Skeletal muscle satellite cell (primary cell): Measurements from ENCODE around the gene MEIS2.

Experiments used
- H3K27me3 ChIP-seq: 2 replicates; pipeline ENCODE4 v1.7.0; 2013; ENCODE audit warnings: low read length; ENCODE audit not compliant: control insufficient read depth, insufficient read depth
- H3K36me3 ChIP-seq: 2 replicates; pipeline ENCODE4 v1.7.0; 2013; ENCODE audit warnings: mild to moderate bottlenecking, control low read depth, low read length; ENCODE audit not compliant: insufficient read depth
- H3K4me1 ChIP-seq: 2 replicates; pipeline ENCODE4 v1.7.0; 2013; ENCODE audit warnings: low read length; ENCODE audit not compliant: control insufficient read depth, insufficient read depth
- H3K4me2 ChIP-seq: 2 replicates; pipeline ENCODE4 v1.7.0; 2013; ENCODE audit warnings: mild to moderate bottlenecking, low read length
- H3K4me3 ChIP-seq: 2 replicates; pipeline ENCODE4 v1.7.0; 2013; ENCODE audit warnings: low read length
- H3K9ac ChIP-seq: 2 replicates; pipeline ENCODE4 v1.7.0; 2013; ENCODE audit warnings: mild to moderate bottlenecking, low read depth, low read length, moderate library complexity
- H3K9me3 ChIP-seq: replicated peaks from 2 replicates; pipeline ENCODE4 v1.7.0; 2013; ENCODE audit warnings: mild to moderate bottlenecking, control low read depth, low read length

Gene MEIS2

DNA sequence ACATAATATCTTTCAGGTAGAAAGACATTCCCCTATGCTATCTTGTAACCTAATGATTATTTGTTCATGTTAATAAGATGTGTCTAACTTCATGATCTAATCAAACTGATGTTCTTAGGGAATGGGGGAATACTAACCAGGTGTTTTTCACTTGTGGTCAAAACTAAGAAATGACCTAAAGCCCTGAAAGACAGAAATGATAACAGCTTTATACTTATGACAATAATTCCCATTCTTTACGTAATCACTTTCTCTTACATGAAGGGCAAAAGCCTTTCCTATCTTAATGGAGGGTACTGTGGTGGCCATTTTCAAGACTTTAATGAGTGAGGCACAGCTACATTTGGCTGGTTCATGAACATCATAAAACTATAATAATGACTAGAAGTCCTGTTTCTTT, 33.9 kb upstream of the MEIS2 start:
- Histone ChIP-seq H3K4me2 (no peak overlapping the region), H3K4me1 (no peaks in the 10 kb centered on the region), H3K9me3 (no peaks in the 10 kb centered on the region), H3K27me3 (peaks cover 26% of the 10 kb centered on the region), H3K4me3 (no peak overlapping the region), H3K36me3 (no peaks in the 10 kb centered on the region), H3K9ac (no peak overlapping the region)

DNA sequence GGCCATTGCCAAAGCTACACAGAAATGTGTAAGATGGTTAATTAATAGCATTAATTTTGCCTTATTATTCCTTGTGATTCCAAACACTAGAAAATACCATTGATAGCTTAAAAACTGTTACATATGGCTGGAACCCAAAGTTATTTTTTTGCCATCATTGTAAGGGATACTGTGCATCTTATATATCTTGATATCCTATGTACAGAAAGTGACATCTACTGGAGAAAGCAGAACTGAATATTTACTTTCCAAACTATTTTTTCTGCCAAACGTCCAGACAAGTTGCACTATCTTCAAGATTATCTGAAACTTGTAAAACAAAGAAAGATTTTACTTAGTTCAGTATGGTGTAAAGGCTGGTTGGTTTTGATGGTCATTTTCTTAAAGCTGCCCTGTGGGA, 33.3 kb upstream of the MEIS2 start:
- H3K27me3 ChIP-seq: peaks cover 29% of the 10 kb centered on the region
- H3K4me1 ChIP-seq: no peaks in the 10 kb centered on the region
- H3K9ac ChIP-seq: no peak overlapping the region
- no peaks in the 10 kb centered on the region for H3K36me3 ChIP-seq
- no peak overlapping the region for H3K4me2 ChIP-seq
- no peak overlapping the region for H3K4me3 ChIP-seq
- no peaks in the 10 kb centered on the region for H3K9me3 ChIP-seq

DNA sequence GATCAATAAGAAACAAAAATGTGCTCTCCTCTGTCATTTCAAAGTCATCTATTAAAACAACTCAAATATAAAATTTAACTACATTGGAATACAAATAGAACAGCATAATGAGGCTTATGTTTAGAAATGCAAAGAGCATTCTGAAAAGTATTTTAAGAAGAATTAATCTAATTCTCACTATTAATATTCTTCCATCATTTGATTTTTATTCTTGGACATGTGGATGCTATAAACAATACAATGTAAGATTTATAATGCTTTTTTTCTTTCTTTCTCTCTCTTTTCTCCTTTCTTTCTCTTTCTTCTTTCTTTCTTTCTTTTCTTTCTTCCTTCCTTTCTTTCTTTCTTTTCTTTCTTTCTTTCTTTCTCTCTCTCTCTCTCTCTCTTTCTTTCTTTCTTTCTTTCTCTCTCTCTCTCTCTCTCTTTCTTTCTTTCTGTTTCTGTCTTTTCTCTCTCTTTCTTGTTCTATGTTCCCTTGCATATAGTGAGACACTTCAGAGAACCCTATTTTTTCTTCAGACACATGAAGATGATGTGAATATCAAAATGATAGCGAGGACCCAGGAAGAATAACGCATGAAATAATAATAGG, 32.6 kb upstream of the MEIS2 start:
- Histone ChIP-seq H3K9ac (no peak overlapping the region), H3K4me3 (no peak overlapping the region), H3K4me2 (no peak overlapping the region), H3K9me3 (no peaks in the 10 kb centered on the region), H3K27me3 (peaks cover 34% of the 10 kb centered on the region), H3K36me3 (no peaks in the 10 kb centered on the region), H3K4me1 (no peaks in the 10 kb centered on the region)

- no peaks in the 10 kb centered on the region for H3K36me3 ChIP-seq
- H3K4me2 ChIP-seq: no peak overlapping the region
- H3K9ac ChIP-seq: no peak overlapping the region
- H3K27me3 ChIP-seq: peaks cover 39% of the 10 kb centered on the region
- H3K4me1 ChIP-seq: no peaks in the 10 kb centered on the region
- H3K9me3 ChIP-seq: no peaks in the 10 kb centered on the region
- no peak overlapping the region for H3K4me3 ChIP-seq
Observed at GRCh38 chr15:37131621-37132020, 31.3 kb upstream of the MEIS2 start.

- Histone ChIP-seq H3K4me3 (no peak overlapping the region), H3K36me3 (no peaks in the 10 kb centered on the region), H3K9me3 (no peaks in the 10 kb centered on the region), H3K4me2 (no peak overlapping the region), H3K27me3 (peaks cover 40% of the 10 kb centered on the region), H3K9ac (no peak overlapping the region), H3K4me1 (no peaks in the 10 kb centered on the region)
Observed at GRCh38 chr15:37130356-37130755, 30.0 kb upstream of the MEIS2 start.

- H3K9me3 ChIP-seq: no peaks in the 10 kb centered on the region
- H3K4me1 ChIP-seq: no peaks in the 10 kb centered on the region
- peaks cover 50% of the 10 kb centered on the region for H3K27me3 ChIP-seq
- no peak overlapping the region for H3K4me3 ChIP-seq
- H3K4me2 ChIP-seq: no peak overlapping the region
- no peaks in the 10 kb centered on the region for H3K36me3 ChIP-seq
- H3K9ac ChIP-seq: no peak overlapping the region
Observed at GRCh38 chr15:37125143-37125542, 24.8 kb upstream of the MEIS2 start.

GRCh38 chr15:37124331-37124730, 24.0 kb upstream of the MEIS2 start:
- Histone ChIP-seq H3K4me2 (no peak overlapping the region), H3K4me1 (no peaks in the 10 kb centered on the region), H3K9me3 (no peaks in the 10 kb centered on the region), H3K27me3 (peaks cover 49% of the 10 kb centered on the region), H3K9ac (no peak overlapping the region), H3K4me3 (no peak overlapping the region), H3K36me3 (no peaks in the 10 kb centered on the region)

DNA sequence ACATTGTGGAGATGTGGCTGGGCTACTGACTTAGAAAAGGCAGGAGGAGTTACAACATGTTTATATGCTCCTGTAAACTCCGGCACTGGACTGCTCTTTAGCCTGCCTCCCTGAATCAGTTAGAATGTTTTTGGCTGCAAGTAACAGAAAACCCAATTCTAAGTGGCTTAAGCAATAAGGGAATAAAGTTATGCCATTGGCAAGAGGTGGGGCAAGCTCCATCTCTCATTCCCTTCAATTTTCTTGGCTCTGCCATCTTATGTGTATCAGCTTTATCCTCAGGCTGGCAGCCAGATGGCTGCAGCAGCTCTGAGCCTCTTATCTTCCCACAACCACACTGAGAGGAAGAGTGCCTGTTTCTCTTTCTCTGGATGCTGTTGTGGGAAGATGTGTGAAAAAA, 22.4 kb upstream of the MEIS2 start:
- Histone ChIP-seq H3K4me1 (no peaks in the 10 kb centered on the region), H3K36me3 (no peaks in the 10 kb centered on the region), H3K9ac (no peak overlapping the region), H3K4me2 (no peak overlapping the region), H3K4me3 (no peak overlapping the region), H3K27me3 (peaks cover 41% of the 10 kb centered on the region), H3K9me3 (no peaks in the 10 kb centered on the region)

DNA sequence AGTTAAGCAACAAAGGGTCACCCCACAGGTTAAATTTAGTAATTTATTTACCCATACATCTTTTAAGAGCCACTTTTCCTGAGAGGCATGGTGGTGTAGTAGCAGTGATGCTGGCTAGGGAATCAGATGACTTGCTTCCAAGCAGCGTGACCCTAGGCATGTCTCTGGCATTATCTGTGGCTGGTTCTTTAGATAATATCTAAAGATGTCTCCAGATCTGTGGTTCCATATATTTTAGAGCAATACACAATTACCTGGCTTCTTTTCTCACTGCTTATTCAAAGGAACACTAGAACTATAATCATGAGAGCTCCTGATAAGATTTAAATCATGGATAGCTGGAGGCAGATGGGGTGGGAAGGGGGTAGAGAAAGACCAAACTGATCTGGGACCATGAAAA, 21.1 kb upstream of the MEIS2 start:
- Histone ChIP-seq H3K4me3 (no peak overlapping the region), H3K36me3 (no peaks in the 10 kb centered on the region), H3K9ac (no peak overlapping the region), H3K9me3 (no peaks in the 10 kb centered on the region), H3K27me3 (peaks cover 41% of the 10 kb centered on the region), H3K4me1 (no peaks in the 10 kb centered on the region), H3K4me2 (no peak overlapping the region)

DNA sequence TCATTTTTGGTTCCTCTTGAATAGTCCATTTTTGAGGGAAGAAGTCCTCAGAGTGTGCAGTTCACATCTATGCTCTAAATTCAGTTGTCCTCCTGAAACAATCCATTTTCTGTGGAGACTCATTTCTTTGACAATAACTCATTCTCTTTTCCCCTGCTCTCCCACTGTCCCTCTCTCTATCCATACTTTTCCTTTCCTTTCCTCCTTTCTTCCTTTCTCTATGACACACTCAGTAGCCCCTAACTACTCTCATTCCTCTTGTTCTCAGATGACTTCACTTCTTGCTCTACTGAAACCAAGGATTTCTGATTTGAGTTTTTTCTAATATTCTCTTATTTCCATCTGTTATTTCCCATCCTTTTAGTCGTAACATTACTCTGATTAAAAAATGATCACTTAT, 16.7 kb upstream of the MEIS2 start:
- Histone ChIP-seq H3K9me3 (no peaks in the 10 kb centered on the region), H3K4me2 (no peak overlapping the region), H3K27me3 (peaks cover 52% of the 10 kb centered on the region), H3K4me1 (no peaks in the 10 kb centered on the region), H3K9ac (no peak overlapping the region), H3K36me3 (no peaks in the 10 kb centered on the region), H3K4me3 (no peak overlapping the region)

DNA sequence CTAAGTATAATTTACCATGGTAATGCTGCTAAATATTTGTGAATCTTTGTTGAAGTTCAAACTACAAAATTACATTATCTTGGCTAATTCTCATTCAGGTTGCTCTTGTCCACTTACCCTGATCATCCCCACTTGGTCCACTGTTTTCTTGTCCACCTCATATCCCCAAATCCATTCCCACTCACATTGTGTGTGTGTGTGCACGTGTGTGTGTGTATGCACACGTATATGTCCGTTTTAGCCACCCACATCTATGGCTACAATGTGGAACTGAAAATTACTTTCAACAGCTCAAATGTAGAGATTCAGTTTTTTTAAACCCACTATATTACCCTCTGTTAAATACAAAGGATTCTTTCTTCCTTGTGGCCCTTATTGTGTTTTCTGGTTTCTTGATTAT, 15.2 kb upstream of the MEIS2 start:
- no peaks in the 10 kb centered on the region for H3K4me1 ChIP-seq
- H3K9me3 ChIP-seq: no peaks in the 10 kb centered on the region
- peaks cover 52% of the 10 kb centered on the region for H3K27me3 ChIP-seq
- H3K9ac ChIP-seq: no peak overlapping the region
- no peak overlapping the region for H3K4me3 ChIP-seq
- H3K36me3 ChIP-seq: no peaks in the 10 kb centered on the region
- no peak overlapping the region for H3K4me2 ChIP-seq

DNA sequence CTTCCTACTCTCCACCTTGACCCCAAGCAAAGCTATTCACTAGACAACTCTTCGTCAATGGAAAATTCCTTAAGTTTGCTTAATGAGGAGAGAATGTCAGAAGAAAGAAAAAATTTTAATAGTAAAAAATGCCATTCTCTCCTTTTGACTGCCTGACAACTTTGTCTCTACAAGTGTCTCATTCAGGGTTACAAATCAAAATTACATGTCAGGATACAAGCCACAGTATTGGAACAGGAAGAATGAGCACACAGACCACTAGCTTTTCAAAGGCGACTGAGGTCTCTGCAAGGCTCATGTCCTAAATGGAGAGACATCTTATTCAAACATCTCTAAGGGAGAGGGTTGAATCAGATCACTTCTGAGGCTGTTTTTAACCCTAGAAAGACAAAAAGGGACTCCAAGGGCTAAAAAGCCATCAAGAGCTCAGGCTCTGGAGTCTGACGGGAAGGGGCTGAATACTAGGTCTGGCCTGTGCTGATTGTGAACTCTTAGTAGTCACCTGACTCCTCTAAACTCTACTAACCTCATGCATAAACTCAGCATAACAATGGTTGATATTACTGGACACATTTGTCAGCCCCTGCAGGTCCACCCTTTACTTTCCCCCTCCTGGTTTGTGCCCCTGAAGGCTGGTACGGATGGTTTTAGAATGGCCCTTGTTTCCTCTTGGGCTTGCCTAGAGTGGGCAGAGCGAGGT, 12.8 kb upstream of the MEIS2 start:
- no peak overlapping the region for H3K4me2 ChIP-seq
- no peaks in the 10 kb centered on the region for H3K9me3 ChIP-seq
- peaks cover 75% of the 10 kb centered on the region for H3K27me3 ChIP-seq
- H3K4me3 ChIP-seq: no peak overlapping the region
- no peaks in the 10 kb centered on the region for H3K4me1 ChIP-seq
- no peak overlapping the region for H3K9ac ChIP-seq
- H3K36me3 ChIP-seq: no peaks in the 10 kb centered on the region
